GM19397 (cell line): Measurements from ENCODE around the gene SLC41A2.

Source experiments
- ATAC-seq: cut with Tn5 transposase; IDR thresholded peaks from one replicate; pipeline ENCODE4 v1.9.1; 2021; ENCODE audit warnings: mild to moderate bottlenecking, moderate library complexity; ENCODE audit not compliant: unreplicated experiment

The SLC41A2 gene

DNA sequence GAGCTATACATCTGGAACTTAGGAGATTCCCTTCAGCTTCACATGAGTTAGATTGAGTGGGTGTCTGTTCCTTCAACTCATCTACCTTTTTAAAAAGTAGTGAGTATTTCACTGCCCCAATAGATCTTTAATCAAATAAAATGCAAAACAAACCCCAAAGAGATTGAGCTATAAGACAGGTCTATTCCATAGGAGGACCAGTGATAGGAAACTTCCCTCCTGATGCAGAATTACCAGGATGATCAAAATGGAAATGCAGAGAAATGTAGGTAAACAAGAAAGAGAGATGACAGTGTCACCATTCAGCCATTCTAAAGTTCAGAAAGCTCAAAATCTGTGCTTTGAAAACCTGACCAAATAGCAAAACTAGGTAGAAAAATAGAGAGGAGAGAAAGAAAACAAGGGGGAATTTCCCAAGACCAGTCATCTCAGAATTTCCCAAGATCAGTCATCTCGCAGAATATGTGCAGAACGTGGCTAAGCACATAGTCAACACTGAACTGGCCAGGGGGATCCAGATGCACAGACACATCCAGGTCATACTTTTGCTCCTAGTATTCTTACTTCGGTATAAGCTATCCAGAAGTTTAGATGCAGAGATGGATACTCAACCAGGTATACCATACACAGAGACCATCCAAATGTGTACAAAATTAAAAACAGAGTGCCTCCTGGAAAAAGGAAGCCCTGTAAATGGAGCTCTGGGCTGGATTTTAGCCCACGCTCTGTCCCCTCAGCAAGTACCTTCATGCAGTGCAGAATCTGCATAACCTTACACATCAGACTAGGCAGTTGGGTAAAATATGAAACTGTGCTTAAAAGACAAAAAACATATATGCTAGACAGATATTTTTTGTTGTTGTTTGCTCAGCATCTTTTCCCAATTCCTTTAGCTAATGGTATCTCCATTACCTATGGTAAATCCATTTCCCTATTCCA is 27.4 kb downstream of the SLC41A2 start:
- peak; percentile 77 for ATAC-seq

- ATAC-seq = no peak
These were observed 28.1 kb downstream of the SLC41A2 start for GRCh38 chr12:104929977-104930376.

GRCh38 chr12:104929368-104929767 is 28.7 kb downstream of the SLC41A2 start:
- ATAC-seq = no peak

DNA sequence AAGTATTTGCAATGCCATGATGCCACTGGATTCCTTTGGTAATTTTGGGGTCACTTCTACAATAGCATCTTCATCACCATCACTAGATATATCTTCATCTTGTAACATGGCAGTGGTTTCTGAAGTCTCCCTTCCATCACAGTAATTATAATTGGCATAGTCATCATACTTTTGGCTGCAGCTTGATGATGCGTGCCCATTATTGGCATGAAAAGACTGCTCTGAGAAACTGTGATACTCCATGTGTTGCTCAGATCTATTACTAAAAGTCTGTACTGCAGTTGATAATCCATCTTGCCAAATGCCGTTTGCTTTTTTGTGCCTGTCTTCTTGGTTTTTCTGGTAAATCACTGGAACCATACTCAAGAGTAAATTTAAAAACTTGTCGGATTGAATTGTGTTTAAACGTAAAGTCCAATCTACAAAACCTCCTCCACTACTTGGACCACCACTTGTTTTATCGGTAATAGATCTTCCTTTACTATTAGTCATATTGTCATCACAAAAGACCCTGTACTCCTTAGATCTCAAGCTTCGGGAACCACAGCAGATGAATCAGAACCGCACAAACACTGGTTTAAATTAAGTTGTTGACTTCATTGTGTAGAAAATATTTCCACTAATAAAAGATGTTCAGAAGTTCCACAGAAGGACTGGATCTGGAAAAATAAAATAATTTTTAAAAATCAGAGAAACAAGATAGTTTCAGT is 29.9 kb downstream of the SLC41A2 start:
- no peak for ATAC-seq

DNA sequence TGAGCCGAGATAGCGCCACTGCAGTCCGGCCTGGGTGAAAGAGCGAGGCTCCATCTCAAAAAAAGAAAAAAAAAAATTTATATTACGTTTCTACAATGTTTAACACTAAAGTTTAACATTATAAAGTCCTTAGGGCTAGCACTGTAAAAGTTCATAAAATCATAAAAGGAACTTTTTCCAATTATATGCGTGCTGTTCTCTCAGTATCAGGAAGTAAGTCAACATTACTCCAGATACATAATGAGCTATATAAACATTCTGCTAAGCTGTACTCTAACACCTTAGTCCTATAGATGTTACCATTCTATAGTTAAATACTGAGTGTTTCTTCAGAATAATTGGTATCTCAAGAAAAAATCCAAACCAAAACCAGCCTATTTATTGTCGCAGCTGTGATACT is 32.6 kb downstream of the SLC41A2 start:
- ATAC-seq = no peak

DNA sequence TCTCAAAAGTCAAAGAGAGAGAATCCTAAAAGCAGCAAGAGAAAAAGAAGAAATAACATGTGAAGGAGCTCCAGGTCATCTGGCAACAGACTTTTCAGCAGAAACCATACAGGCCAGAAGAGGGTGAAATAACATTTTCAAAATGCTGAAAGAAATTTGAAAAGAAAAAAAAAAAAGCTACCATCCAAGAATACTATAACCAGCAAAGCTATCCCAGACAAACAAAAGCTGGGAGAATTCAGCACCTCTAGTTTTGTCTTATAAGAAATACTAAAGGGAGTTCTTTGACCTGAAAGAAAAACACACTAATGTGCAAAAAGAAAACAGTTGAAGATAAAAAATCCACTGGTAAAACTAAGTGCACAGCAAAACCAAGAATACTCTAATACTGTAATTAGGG is 36.8 kb downstream of the SLC41A2 start:
- no peak for ATAC-seq

GRCh38 chr12:104911942-104912341 is 46.1 kb downstream of the SLC41A2 start:
- no peak for ATAC-seq

DNA sequence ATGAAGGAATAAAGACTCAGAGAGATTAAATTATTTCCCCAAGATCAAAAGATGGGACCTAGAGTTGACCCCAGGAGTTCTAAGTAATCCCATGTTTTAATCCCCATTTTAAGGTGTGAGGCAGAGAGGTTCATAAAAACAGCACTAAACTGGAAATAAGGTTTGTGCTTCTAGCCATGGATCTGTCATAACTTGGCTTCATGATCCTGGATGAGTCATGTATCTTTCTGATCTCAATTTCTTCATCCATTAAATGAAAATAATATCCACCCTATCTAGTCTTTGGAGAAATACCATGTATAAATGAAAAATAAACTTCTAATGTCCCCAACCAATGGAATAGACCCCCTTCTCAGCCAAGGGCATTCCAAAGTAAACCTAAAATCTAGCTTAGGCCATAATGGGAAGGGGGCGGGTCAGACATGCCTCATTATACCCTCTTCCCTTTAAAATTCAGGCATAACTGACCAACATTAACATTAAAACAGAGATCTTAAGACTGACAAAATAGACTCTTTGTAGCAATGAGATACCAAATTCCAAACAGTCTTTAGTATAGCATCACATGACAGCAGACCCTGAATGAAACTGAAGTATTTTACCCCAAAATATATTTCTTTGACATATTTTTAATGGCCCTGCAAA is 47.8 kb downstream of the SLC41A2 start:
- ATAC-seq = no peak

DNA sequence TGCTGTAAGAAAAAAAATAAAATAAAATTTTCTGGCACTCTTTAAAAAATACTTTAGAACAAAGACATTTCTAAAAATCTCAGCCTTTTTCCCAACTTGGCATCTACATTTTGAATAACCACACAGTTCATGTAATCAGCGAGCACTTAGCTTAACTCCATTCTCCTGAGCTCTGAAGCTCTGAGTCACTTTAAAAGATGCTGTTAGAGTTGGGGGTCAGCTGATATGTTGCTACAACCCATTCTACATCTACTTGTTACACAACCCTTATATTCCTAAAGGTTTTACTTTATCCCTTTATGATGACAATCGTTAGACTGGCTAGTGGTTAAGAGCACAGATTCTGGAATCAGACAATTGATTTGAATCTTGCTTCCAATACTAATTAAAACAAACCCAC is 48.3 kb downstream of the SLC41A2 start:
- no peak for ATAC-seq
